ENCODE results near the gene CHRNG. TPM values are rescaled to one million over a fixed set of nuclear protein-coding genes. Genes with fewer than 3 reads are reported as not detected.

Gene CHRNG
- polyA plus RNA-seq, 2 of the 4 experiments (the other 2 are of a cell fraction): not detected

DNA sequence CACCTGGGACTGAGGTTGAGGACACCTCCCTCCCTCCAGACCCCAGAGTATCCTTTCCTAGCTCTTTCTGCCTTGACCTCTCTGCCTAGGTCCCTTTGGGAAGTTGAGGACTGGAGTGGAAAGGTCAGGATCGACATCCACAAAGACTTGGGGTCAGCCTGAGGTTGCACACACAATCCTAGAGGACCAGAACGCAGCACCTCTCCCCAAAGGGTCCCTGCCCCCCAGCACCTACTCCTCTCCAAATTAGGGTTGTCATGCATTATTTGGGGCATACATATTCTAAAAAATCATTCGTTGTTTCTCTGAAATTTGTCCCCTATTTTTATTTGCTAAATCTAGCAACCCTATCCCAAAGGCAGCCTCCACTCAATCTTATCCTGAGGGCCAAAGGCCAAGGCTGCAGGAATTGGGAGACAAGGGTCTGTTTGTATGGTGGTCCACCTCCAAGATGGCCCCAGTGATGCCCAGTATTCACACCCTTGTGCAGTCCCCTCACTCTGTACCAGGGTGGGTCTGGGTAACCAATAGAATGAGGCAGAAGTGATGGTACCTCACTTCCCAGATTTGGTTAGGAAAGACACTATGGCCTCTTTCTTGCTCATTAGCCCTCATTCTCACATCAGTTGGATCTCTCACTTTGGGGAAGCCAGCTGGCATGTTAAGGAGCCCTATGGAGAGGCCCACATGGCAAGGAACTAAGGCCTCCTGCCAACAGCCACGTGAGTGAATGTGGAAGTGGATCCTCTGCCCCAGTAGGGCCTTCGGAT is 3.5 kb upstream of the CHRNG start:
- Histone ChIP-seq H3K4me1 (no peaks in the 10 kb centered on the region), H3K9me3 (no peaks in the 10 kb centered on the region), H3K4me3 (no peak overlapping the region), H3K27ac (no peak overlapping the region), H3K4me2 (no peak overlapping the region)
- ChIA-PET CTCF (interaction anchor here (0.9 to 2.0 kb wide), 3 partner anchors 12 to 14 kb away, joined by 3 to 7 read pairs (median 4); no protein-coding TSS in a partner anchor), POLR2A (no interaction called here)
- TF ChIP-seq REST (IDR thresholded peaks at IDR 0.05): no peak
- no peak for TF ChIP-seq MYC (IDR thresholded peaks at IDR 0.05; ENCODE audit: borderline replicate concordance, low read length)
- TF ChIP-seq NPAS2 (CRISPR knock-in tag; IDR thresholded peaks at IDR 0.05; ENCODE audit: borderline replicate concordance): no peak
- TF ChIP-seq EP300 (IDR thresholded peaks at IDR 0.05): no peak
- TF ChIP-seq EHMT2 (IDR thresholded peaks at IDR 0.05; ENCODE audit: low read depth): no peak
- TF ChIP-seq POLR2A (IDR thresholded peaks at IDR 0.05; ENCODE audit: low read length): no peak
- TF ChIP-seq BHLHE40 (IDR thresholded peaks at IDR 0.05; ENCODE audit: low read depth, low read length): no peak
- no peak for TF ChIP-seq HOXB5 (CRISPR knock-in tag; IDR thresholded peaks at IDR 0.05)
- TF ChIP-seq CHD2 (IDR thresholded peaks at IDR 0.05; ENCODE audit: low read length, partially characterized antibody): no peak
- TF ChIP-seq KDM5A (IDR thresholded peaks at IDR 0.05): no peak
- TF ChIP-seq, protein P1, sequence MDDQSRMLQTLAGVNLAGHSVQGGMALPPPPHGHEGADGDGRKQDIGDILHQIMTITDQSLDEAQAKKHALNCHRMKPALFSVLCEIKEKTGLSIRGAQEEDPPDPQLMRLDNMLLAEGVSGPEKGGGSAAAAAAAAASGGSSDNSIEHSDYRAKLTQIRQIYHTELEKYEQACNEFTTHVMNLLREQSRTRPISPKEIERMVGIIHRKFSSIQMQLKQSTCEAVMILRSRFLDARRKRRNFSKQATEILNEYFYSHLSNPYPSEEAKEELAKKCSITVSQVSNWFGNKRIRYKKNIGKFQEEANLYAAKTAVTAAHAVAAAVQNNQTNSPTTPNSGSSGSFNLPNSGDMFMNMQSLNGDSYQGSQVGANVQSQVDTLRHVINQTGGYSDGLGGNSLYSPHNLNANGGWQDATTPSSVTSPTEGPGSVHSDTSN (IDR thresholded peaks at IDR 0.05): no peak
- TF ChIP-seq ZSCAN20 (CRISPR knock-in tag; IDR thresholded peaks at IDR 0.05): no peak
- no peak for TF ChIP-seq FOSL2 (IDR thresholded peaks at IDR 0.05)
- TF ChIP-seq FOSL2 (CRISPR knock-in tag; IDR thresholded peaks at IDR 0.05): no peak
- WGBS (ENCODE audit: missing lambda C conversion rate): 67% methylated on average over 5 of the region's 5 CpGs
- FAIRE-seq (no peak), DNase-seq (ENCODE audit: low read depth in 1 of 2, low spot score in 1 of 2) (no peak), ATAC-seq (no peak)

DNA sequence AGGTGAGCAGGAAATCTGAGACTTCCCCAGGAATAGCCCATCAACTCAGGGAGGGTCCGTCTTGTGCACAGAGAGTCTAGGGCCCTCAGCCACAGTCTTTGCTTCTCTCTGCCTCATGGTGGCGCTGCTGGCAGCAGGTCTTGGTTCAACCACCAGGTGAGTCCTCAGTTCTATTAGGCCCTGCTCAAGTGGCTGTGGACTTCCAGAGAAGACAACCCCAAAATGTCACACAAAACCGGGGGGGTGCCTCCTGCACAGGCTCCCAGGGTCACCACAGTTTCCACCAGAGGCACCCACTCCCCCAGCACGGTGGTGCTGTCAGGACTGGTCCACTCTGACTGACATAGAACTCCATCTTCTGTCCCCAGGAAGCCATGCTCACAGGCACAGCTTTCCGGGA is 2.4 kb upstream of the CHRNG start:
- H3K4me3 ChIP-seq: no peak overlapping the region
- POLR2A ChIA-PET: no interaction called here
- DNase-seq (ENCODE audit: low read depth in 1 of 2, low spot score in 1 of 2) (peak in 1 of 2 experiments; percentile 23), FAIRE-seq (no peak), ATAC-seq (0 out of 6 replicates have a peak, but pooled peaks of 1 of the 2 experiments have one; percentile 4)
- TF ChIP-seq NFE2L2 (conservative IDR thresholded peaks at IDR 0.05; ENCODE audit: low read length) (no peak), EP300 (IDR thresholded peaks at IDR 0.05) (no peak), MAX (IDR thresholded peaks at IDR 0.05) (no peak)
- TF ChIP-seq, protein P2, sequence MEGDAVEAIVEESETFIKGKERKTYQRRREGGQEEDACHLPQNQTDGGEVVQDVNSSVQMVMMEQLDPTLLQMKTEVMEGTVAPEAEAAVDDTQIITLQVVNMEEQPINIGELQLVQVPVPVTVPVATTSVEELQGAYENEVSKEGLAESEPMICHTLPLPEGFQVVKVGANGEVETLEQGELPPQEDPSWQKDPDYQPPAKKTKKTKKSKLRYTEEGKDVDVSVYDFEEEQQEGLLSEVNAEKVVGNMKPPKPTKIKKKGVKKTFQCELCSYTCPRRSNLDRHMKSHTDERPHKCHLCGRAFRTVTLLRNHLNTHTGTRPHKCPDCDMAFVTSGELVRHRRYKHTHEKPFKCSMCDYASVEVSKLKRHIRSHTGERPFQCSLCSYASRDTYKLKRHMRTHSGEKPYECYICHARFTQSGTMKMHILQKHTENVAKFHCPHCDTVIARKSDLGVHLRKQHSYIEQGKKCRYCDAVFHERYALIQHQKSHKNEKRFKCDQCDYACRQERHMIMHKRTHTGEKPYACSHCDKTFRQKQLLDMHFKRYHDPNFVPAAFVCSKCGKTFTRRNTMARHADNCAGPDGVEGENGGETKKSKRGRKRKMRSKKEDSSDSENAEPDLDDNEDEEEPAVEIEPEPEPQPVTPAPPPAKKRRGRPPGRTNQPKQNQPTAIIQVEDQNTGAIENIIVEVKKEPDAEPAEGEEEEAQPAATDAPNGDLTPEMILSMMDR (IDR thresholded peaks at IDR 0.05): peak; percentile 7; the same call in 1 of the 3 replicates
- no peaks in the 10 kb centered on the region for H3K9me3 ChIP-seq
- no peak overlapping the region for H3K4me2 ChIP-seq
- H3K4me1 ChIP-seq: no peaks in the 10 kb centered on the region
- CTCF ChIA-PET: interaction anchor here (0.9 to 2.0 kb wide), 3 partner anchors 10 to 15 kb away, joined by 4 to 7 read pairs (median 5); no protein-coding TSS in a partner anchor
- H3K27ac ChIP-seq: no peak overlapping the region
- WGBS (ENCODE audit: missing lambda C conversion rate): 69% methylated on average over 2 of the region's 5 CpGs

Measured in A549 (cell line).